Activated CD4-positive, CD25-positive, alpha-beta regulatory T cell treated with anti-CD3 and anti-CD28 coated beads, Interleukin-2, amount 50 U/mL, for 72 hours (primary cell): Measurements from ENCODE around the gene TLCD1.

Experiments
- DNase-seq: peaks from one replicate; pipeline ENCODE4 v3.0.0; 2021

Gene TLCD1

GRCh38 chr17:28675490-28675889, 50.5 kb downstream of the TLCD1 start:
- no peak for DNase-seq
